ENCODE measurements around the gene ARL4A. TPM values are rescaled to one million over a fixed set of nuclear protein-coding genes. Genes with fewer than 3 reads are reported as not detected.

Gene ARL4A
- polyA plus RNA-seq, 1 experiment: 3.3 TPM

GRCh38 chr7:12731775-12732174 lies 44.3 kb downstream of the ARL4A start:
- no peak for DNase-seq (ENCODE audit: low read depth)
- CTCF ChIA-PET: interaction anchor here (0.6 kb wide), 1 partner anchor 21 kb away, joined by 3 read pairs; no protein-coding TSS in a partner anchor
- Histone ChIP-seq H3K27me3 (ENCODE audit: control insufficient read depth, insufficient read depth, low read length) (no peaks in the 10 kb centered on the region), H3K36me3 (ENCODE audit: control insufficient read depth, insufficient read depth, low read length) (no peaks in the 10 kb centered on the region), H3K4me3 (ENCODE audit: low read depth, low read length) (no peak overlapping the region)
- no peak for TF ChIP-seq CTCF (IDR thresholded peaks at IDR 0.05; ENCODE audit: insufficient read depth, low read depth, low read length)
- POLR2A ChIA-PET: no interaction called here

GRCh38 chr7:12732428-12732827 lies 45.0 kb downstream of the ARL4A start:
- no peak for TF ChIP-seq CTCF (IDR thresholded peaks at IDR 0.05; ENCODE audit: insufficient read depth, low read depth, low read length)
- Histone ChIP-seq H3K4me3 (ENCODE audit: low read depth, low read length) (no peak overlapping the region), H3K36me3 (ENCODE audit: control insufficient read depth, insufficient read depth, low read length) (no peaks in the 10 kb centered on the region), H3K27me3 (ENCODE audit: control insufficient read depth, insufficient read depth, low read length) (no peaks in the 10 kb centered on the region)
- CTCF ChIA-PET: no interaction called here
- DNase-seq (ENCODE audit: low read depth): no peak
- POLR2A ChIA-PET: no interaction called here

DNA sequence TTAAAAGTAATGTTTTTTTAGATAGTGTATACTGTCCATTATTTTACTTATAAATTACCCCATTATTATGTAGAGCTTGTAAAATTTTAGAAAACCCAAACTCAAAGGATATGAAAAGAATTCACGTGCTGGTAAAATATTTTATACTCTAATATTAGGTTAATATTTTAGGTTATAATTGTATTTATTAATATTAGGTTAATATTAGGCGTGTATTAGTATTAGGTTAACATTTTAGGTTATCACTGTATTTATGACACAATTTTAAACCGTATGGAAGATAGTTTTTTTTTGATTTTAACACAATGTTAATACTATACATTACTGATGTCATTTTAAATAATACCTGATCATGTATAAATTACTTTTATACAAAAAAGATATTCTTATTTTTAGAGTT lies 48.5 kb downstream of the ARL4A start:
- TF ChIP-seq CTCF (IDR thresholded peaks at IDR 0.05; ENCODE audit: insufficient read depth, low read depth, low read length): no peak
- Histone ChIP-seq H3K27me3 (ENCODE audit: control insufficient read depth, insufficient read depth, low read length) (no peaks in the 10 kb centered on the region), H3K4me3 (ENCODE audit: low read depth, low read length) (no peak overlapping the region), H3K36me3 (ENCODE audit: control insufficient read depth, insufficient read depth, low read length) (no peaks in the 10 kb centered on the region)
- ChIA-PET POLR2A (no interaction called here), CTCF (no interaction called here)
- DNase-seq (ENCODE audit: low read depth): no peak

DNA sequence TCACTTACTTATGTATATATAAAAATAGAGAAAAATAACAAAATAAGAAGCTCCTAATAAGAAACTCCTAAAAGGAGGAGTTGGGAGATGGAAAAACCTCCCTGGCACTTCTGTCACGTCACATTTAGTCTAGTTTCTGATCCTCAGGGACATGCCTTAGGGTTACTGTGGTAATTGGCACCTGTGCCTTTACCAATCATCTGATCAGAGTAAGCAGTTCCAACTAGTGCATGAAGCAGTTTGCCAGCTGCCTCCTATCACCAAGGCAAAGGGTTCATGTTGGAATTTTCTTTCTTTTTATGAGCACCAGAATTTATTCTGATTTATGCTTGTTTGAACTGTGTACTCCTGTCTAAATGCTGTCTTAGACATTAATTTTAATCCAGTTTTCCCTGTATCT lies 49.9 kb downstream of the ARL4A start:
- H3K4me3 ChIP-seq (ENCODE audit: low read depth, low read length): no peak overlapping the region
- H3K36me3 ChIP-seq (ENCODE audit: control insufficient read depth, insufficient read depth, low read length): no peaks in the 10 kb centered on the region

GRCh38 chr7:12737836-12738235 lies 50.4 kb downstream of the ARL4A start:
- H3K36me3 ChIP-seq (ENCODE audit: control insufficient read depth, insufficient read depth, low read length): no peaks in the 10 kb centered on the region
- H3K27me3 ChIP-seq (ENCODE audit: control insufficient read depth, insufficient read depth, low read length): no peaks in the 10 kb centered on the region
- no peak overlapping the region for H3K4me3 ChIP-seq (ENCODE audit: low read depth, low read length)
- ChIA-PET CTCF (no interaction called here), POLR2A (no interaction called here)
- TF ChIP-seq CTCF (IDR thresholded peaks at IDR 0.05; ENCODE audit: insufficient read depth, low read depth, low read length): no peak
- DNase-seq (ENCODE audit: low read depth): no peak

More for the DNA sequence above, 49.9 kb downstream of the ARL4A start:
- no peaks in the 10 kb centered on the region for H3K27me3 ChIP-seq (ENCODE audit: control insufficient read depth, insufficient read depth, low read length)
- CTCF ChIA-PET: no interaction called here
- no peak for DNase-seq (ENCODE audit: low read depth)
- no peak for TF ChIP-seq CTCF (IDR thresholded peaks at IDR 0.05; ENCODE audit: insufficient read depth, low read depth, low read length)
- POLR2A ChIA-PET: no interaction called here

Measured in BJ (cell line).